Heart left ventricle (tissue), 13 donors: ENCODE data around the gene PRDM4.

Experiments
- CTCF ChIP-seq, 12 donors: fragments of 200-600 bp; sonication (generic) in 4 of 12; IDR thresholded peaks; one replicate each; pipeline versions ENCODE4 v1.5.0 to v1.8.0; 2018 to 2022; ENCODE audit warnings: antibody characterized with exemption in 12 of 12, mild to moderate bottlenecking in 5 of 12
- POLR2A ChIP-seq, 2 donors: fragments of 450-650 bp; IDR thresholded peaks; one replicate each; pipeline ENCODE4 v1.6.1; 2017; ENCODE audit warnings: antibody characterized with exemption in 2 of 2, mild to moderate bottlenecking in 2 of 2, moderate library complexity in 2 of 2
- donor health status: ischemic (EF 13 %, LVEDD 7.1; RV severe dilation, severe dysfunction).
- donor health status: DM: no; HTN: yes; CAD: no.
- donor health status: DM: no; HTN: no; CAD: no.
- donor health status: ischemic (EF 25% LVEDD 6.9; RV normal size, moderate dysfunction).
- donor health status: ischemic (EF 25% LVEDD 5.7; RV mildly dilated, moderate dysfunction).
- donor health status: ischemic (EF 35%, LVEDD 5.7; RV mildly dilated, moderate dysfunction).
- donor health status: nonischemic (EF 11% LVEDD 7.7; RV severe dilation, severe dysfunction).
- donor health status: DM: yes; HTN: yes; CAD: no.
- donor health status: PGD.
- donor health status: ischemic (EF 29% LVEDD 5.4; RV normal size, mild dysfunction).
- donor health status: nonischemic (EF 23%, LVEDD 6.1; RV moderate dilation, normal function).

- TF ChIP-seq CTCF (IDR thresholded peaks at IDR 0.05) (no peak), POLR2A (IDR thresholded peaks at IDR 0.05) (no peak)
These were observed 566 bp upstream of the PRDM4 start for GRCh38 chr12:107761502-107761904.
